Skin epidermis (tissue), 12 donors: ENCODE results near the gene ADAT1.
A peak's percentile ranks its signal among the peaks of the same experiment; 100 is the strongest.

Experiments used
- H3K27ac ChIP-seq, 21 experiments: fragments of 200-600 bp; sonication (generic) in 11 of 21; one replicate each; pipeline ENCODE4 v1.5.0; 2020; ENCODE audit warnings: mild to moderate bottlenecking in 3 of 21, inconsistent platforms in 2 of 21, moderate library complexity in 2 of 21
- H3K4me3 ChIP-seq, 7 experiments: fragments of 200-600 bp; sonication (generic) in 2 of 7; one replicate each; pipeline ENCODE4 v1.5.0; 2020; ENCODE audit warnings: inconsistent platforms in 2 of 7, mild to moderate bottlenecking in 2 of 7, moderate library complexity in 1 of 7

The ADAT1 gene

GRCh38 chr16:75579281-75579834 is 43.7 kb downstream of the ADAT1 start:
- H3K4me3 ChIP-seq = no peak overlapping the region
- no peak overlapping the region for H3K27ac ChIP-seq

- Histone ChIP-seq H3K27ac (no peak overlapping the region), H3K4me3 (no peak overlapping the region)
These were observed 44.4 kb downstream of the ADAT1 start for GRCh38 chr16:75578725-75579124.

- Histone ChIP-seq H3K4me3 (no peak overlapping the region), H3K27ac (no peak overlapping the region)
These were observed 44.9 kb downstream of the ADAT1 start for GRCh38 chr16:75578212-75578611.

- H3K27ac ChIP-seq = peak overlapping the region in 1 of 21 experiments; percentile 42
- no peak overlapping the region for H3K4me3 ChIP-seq
These were observed 46.7 kb downstream of the ADAT1 start for GRCh38 chr16:75576384-75576811.

GRCh38 chr16:75575958-75576357 is 47.1 kb downstream of the ADAT1 start:
- peak overlapping the region in 1 of 21 experiments; percentile 42 for H3K27ac ChIP-seq
- H3K4me3 ChIP-seq = no peak overlapping the region

- no peak overlapping the region for H3K4me3 ChIP-seq
- H3K27ac ChIP-seq = no peak overlapping the region
These were observed 49.1 kb downstream of the ADAT1 start for GRCh38 chr16:75573955-75574354.

GRCh38 chr16:75572864-75573542 is 50.1 kb downstream of the ADAT1 start:
- H3K27ac ChIP-seq = no peak overlapping the region
- no peak overlapping the region for H3K4me3 ChIP-seq

- Histone ChIP-seq H3K4me3 (no peak overlapping the region), H3K27ac (peak overlapping the region in 3 of 21 experiments; percentile 29 to 47 (median 45))
These were observed 52.5 kb downstream of the ADAT1 start for GRCh38 chr16:75570396-75571065.

- peak overlapping the region in 3 of 21 experiments; percentile 7 to 97 (median 8) for H3K27ac ChIP-seq
- H3K4me3 ChIP-seq = no peak overlapping the region
These were observed 55.2 kb downstream of the ADAT1 start for GRCh38 chr16:75567911-75568310.

- Histone ChIP-seq H3K27ac (peak overlapping the region; percentile 49 to 97 (median 87)), H3K4me3 (peak overlapping the region; percentile 75 to 98 (median 87))
These were observed 56.3 kb downstream of the ADAT1 start for GRCh38 chr16:75566758-75567255.

- H3K27ac ChIP-seq = peak within 1 kb of the TSS; percentile 49 to 97 (median 87)
These were observed 56.9 kb downstream of the ADAT1 start, which contains the start of gene GABARAPL2 for GRCh38 chr16:75566040-75566757. GABARAPL2 (plus strand) TSS chr16:75566379; CDS start chr16:75566487, 108 bp downstream.

GRCh38 chr16:75565640-75566039 is 57.4 kb downstream of the ADAT1 start:
- Histone ChIP-seq H3K27ac (peak overlapping the region in 20 of 21 experiments; percentile 49 to 97 (median 88)), H3K4me3 (peak overlapping the region; percentile 75 to 98 (median 87))

More at GRCh38 chr16:75566040-75566757, 56.9 kb downstream of the ADAT1 start, which contains the start of gene GABARAPL2:
- peak within 1 kb of the TSS; percentile 75 to 98 (median 87) for H3K4me3 ChIP-seq

- H3K27ac ChIP-seq = no peak overlapping the region
- no peak overlapping the region for H3K4me3 ChIP-seq
These were observed 63.3 kb downstream of the ADAT1 start for GRCh38 chr16:75559564-75560372.

- Histone ChIP-seq H3K4me3 (no peak overlapping the region), H3K27ac (peak overlapping the region in 1 of 21 experiments; percentile 14)
These were observed 64.2 kb downstream of the ADAT1 start for GRCh38 chr16:75558846-75559401.

- Histone ChIP-seq H3K27ac (peak overlapping the region in 18 of 21 experiments; percentile 3 to 83 (median 68)), H3K4me3 (peak overlapping the region in 6 of 7 experiments; percentile 46 to 81 (median 72))
These were observed 66.6 kb downstream of the ADAT1 start for GRCh38 chr16:75556431-75556950.

GRCh38 chr16:75555707-75556430 is 67.2 kb downstream of the ADAT1 start, which contains the start of gene TMEM231:
TMEM231 (minus strand) TSS chr16:75556252; CDS start chr16:75556209, 43 bp downstream.
- Histone ChIP-seq H3K4me3 (peak within 1 kb of the TSS; percentile 46 to 81 (median 70)), H3K27ac (peak within 1 kb of the TSS in 20 of 21 experiments; percentile 3 to 83 (median 72))

- Histone ChIP-seq H3K27ac (peak overlapping the region in 19 of 21 experiments; percentile 3 to 83 (median 72)), H3K4me3 (peak overlapping the region; percentile 46 to 81 (median 70))
These were observed 67.8 kb downstream of the ADAT1 start for GRCh38 chr16:75555213-75555706.
